H1 (cell line): ENCODE results near the gene TWIST2. TPM values are rescaled to one million over a fixed set of nuclear protein-coding genes. Genes with fewer than 3 reads are reported as not detected.

Experiments used
- GABPA ChIP-seq: IDR thresholded peaks from 2 replicates; pipeline ENCODE4 v1.6.1; 2011; ENCODE audit warnings: mild to moderate bottlenecking, low read length, moderate library complexity, borderline replicate concordance; ENCODE audit not compliant: insufficient read depth
- JUND ChIP-seq: IDR thresholded peaks from 2 replicates; pipeline ENCODE4 v1.6.1; 2011; ENCODE audit warnings: mild to moderate bottlenecking, improper control_type of control experiment, low read length
- TBP ChIP-seq: IDR thresholded peaks from 2 replicates; pipeline ENCODE4 v1.6.1; 2011; ENCODE audit warnings: low read depth, low read length, improper control_type of control experiment
- ZNF274 ChIP-seq: IDR thresholded peaks from 2 replicates; pipeline ENCODE4 v1.7.0; 2012; ENCODE audit warnings: low read length, borderline replicate concordance; ENCODE audit errors: extremely low read depth
- polyA plus RNA-seq, 7 experiments: library from polyadenylated mRNA; depleted of rRNA in 3 of 7; stranded (reverse) in 5 of 7; unstranded in 2 of 7; fragments of >200 nt in 5 of 7; fragments of 200-250 nt in 2 of 7; gene quantifications; 1 replicate in 5 of 7; 2 replicates in 1 of 7; 4 replicates in 1 of 7; pipeline versions ENCODE4 v1.2.1 to v1.2.3, GENCODE V29; 2011 to 2013; ENCODE audit warnings: missing spikeins in 2 of 7, mixed read lengths in 2 of 7
- total RNA-seq: library from RNA; stranded (reverse); fragmentation: NEBNext Ultra II Directional; extraction: Animal tissue kit (Norgen Biotek cat#: 25700); gene quantifications from 2 replicates; pipeline ENCODE4 v1.2.1, GENCODE V29; 2021
- TF ChIP-seq, protein P1 (sequence below): fragments of 300-600 bp; sonication (generic); IDR thresholded peaks from 2 replicates; pipeline ENCODE4 v1.7.1; 2012; ENCODE audit warnings: low read length, moderate library complexity, mild to moderate bottlenecking, inconsistent platforms; ENCODE audit not compliant: insufficient replicate concordance

TWIST2 gene
- total and polyA plus RNA-seq, 2 of the 8 experiments (the other 6 are each of a cell fraction or from before 2014, with no cell fraction given), result 2.6 to 4.3 TPM

DNA sequence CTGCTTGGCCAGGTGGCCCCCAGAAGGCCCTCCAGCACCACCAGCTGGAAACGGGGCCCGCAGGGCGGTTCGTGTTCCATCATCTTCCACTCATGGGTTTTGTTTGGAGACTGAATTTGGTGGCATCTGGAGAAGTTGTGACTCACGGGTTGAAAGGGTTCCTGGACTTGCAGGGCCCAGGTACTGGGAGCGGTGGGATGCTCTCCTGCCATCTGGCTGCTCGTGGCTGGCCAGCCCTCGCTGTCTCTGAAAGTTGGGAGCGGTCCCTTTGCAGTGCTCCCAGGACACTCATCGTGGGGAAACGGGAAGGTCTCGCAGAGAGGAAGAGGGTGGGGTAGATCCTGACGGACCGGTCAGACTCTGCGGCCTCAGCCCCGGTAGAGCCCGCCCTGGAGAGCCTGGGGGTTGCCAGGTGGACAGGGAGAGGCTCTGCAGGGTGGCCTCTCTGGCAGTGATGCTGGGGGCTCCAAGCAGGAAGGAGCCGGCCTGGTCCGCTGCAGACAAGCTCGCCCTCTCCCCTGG, 47.5 kb downstream of the TWIST2 start (continued):
- TF ChIP-seq, protein P1, sequence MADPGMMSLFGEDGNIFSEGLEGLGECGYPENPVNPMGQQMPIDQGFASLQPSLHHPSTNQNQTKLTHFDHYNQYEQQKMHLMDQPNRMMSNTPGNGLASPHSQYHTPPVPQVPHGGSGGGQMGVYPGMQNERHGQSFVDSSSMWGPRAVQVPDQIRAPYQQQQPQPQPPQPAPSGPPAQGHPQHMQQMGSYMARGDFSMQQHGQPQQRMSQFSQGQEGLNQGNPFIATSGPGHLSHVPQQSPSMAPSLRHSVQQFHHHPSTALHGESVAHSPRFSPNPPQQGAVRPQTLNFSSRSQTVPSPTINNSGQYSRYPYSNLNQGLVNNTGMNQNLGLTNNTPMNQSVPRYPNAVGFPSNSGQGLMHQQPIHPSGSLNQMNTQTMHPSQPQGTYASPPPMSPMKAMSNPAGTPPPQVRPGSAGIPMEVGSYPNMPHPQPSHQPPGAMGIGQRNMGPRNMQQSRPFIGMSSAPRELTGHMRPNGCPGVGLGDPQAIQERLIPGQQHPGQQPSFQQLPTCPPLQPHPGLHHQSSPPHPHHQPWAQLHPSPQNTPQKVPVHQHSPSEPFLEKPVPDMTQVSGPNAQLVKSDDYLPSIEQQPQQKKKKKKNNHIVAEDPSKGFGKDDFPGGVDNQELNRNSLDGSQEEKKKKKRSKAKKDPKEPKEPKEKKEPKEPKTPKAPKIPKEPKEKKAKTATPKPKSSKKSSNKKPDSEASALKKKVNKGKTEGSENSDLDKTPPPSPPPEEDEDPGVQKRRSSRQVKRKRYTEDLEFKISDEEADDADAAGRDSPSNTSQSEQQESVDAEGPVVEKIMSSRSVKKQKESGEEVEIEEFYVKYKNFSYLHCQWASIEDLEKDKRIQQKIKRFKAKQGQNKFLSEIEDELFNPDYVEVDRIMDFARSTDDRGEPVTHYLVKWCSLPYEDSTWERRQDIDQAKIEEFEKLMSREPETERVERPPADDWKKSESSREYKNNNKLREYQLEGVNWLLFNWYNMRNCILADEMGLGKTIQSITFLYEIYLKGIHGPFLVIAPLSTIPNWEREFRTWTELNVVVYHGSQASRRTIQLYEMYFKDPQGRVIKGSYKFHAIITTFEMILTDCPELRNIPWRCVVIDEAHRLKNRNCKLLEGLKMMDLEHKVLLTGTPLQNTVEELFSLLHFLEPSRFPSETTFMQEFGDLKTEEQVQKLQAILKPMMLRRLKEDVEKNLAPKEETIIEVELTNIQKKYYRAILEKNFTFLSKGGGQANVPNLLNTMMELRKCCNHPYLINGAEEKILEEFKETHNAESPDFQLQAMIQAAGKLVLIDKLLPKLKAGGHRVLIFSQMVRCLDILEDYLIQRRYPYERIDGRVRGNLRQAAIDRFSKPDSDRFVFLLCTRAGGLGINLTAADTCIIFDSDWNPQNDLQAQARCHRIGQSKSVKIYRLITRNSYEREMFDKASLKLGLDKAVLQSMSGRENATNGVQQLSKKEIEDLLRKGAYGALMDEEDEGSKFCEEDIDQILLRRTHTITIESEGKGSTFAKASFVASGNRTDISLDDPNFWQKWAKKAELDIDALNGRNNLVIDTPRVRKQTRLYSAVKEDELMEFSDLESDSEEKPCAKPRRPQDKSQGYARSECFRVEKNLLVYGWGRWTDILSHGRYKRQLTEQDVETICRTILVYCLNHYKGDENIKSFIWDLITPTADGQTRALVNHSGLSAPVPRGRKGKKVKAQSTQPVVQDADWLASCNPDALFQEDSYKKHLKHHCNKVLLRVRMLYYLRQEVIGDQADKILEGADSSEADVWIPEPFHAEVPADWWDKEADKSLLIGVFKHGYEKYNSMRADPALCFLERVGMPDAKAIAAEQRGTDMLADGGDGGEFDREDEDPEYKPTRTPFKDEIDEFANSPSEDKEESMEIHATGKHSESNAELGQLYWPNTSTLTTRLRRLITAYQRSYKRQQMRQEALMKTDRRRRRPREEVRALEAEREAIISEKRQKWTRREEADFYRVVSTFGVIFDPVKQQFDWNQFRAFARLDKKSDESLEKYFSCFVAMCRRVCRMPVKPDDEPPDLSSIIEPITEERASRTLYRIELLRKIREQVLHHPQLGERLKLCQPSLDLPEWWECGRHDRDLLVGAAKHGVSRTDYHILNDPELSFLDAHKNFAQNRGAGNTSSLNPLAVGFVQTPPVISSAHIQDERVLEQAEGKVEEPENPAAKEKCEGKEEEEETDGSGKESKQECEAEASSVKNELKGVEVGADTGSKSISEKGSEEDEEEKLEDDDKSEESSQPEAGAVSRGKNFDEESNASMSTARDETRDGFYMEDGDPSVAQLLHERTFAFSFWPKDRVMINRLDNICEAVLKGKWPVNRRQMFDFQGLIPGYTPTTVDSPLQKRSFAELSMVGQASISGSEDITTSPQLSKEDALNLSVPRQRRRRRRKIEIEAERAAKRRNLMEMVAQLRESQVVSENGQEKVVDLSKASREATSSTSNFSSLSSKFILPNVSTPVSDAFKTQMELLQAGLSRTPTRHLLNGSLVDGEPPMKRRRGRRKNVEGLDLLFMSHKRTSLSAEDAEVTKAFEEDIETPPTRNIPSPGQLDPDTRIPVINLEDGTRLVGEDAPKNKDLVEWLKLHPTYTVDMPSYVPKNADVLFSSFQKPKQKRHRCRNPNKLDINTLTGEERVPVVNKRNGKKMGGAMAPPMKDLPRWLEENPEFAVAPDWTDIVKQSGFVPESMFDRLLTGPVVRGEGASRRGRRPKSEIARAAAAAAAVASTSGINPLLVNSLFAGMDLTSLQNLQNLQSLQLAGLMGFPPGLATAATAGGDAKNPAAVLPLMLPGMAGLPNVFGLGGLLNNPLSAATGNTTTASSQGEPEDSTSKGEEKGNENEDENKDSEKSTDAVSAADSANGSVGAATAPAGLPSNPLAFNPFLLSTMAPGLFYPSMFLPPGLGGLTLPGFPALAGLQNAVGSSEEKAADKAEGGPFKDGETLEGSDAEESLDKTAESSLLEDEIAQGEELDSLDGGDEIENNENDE, result no peak
- TF ChIP-seq GABPA (no peak), TBP (no peak), ZNF274 (no peak), JUND (no peak)
